Liver (tissue), 9 donors: ENCODE measurements around the gene GRIK1. TPM values are rescaled to one million over a fixed set of nuclear protein-coding genes. Genes with fewer than 3 reads are reported as not detected.

Experiments used
- DNase-seq: peaks from one replicate; pipeline ENCODE4 v3.0.0-alpha.2; 2017; ENCODE audit warnings: low spot score
- H3K27ac ChIP-seq, 2 donors: one replicate each; pipeline ENCODE4 v1.7.0; 2013; ENCODE audit warnings: inconsistent platforms in 2 of 2, low read length in 2 of 2, control low read depth in 1 of 2, low read depth in 1 of 2, mild to moderate bottlenecking in 1 of 2
- H3K27me3 ChIP-seq, 4 donors: one replicate each; pipeline versions ENCODE4 v1.6.1 to v1.7.0; 2013; ENCODE audit warnings: low read length in 3 of 4, inconsistent platforms in 1 of 4, mild to moderate bottlenecking in 1 of 4, moderate library complexity in 1 of 4; ENCODE audit not compliant: control insufficient read depth in 4 of 4, insufficient read depth in 4 of 4
- H3K36me3 ChIP-seq, 4 donors: one replicate each; pipeline versions ENCODE4 v1.6.1 to v1.7.0; 2013; ENCODE audit warnings: low read length in 3 of 4, mild to moderate bottlenecking in 3 of 4, low read depth in 1 of 4, moderate library complexity in 1 of 4; ENCODE audit not compliant: control insufficient read depth in 4 of 4, insufficient read depth in 3 of 4
- H3K4me1 ChIP-seq, 4 donors: one replicate each; pipeline versions ENCODE4 v1.6.1 to v1.7.0; 2013; ENCODE audit warnings: low read length in 3 of 4, mild to moderate bottlenecking in 3 of 4, moderate library complexity in 1 of 4; ENCODE audit not compliant: control insufficient read depth in 4 of 4, insufficient read depth in 4 of 4
- H3K4me3 ChIP-seq, 3 donors: one replicate each; pipeline versions ENCODE4 v1.6.1 to v1.7.0; 2013; ENCODE audit warnings: low read length in 3 of 3, control low read depth in 1 of 3, low read depth in 1 of 3, mild to moderate bottlenecking in 1 of 3
- H3K9ac ChIP-seq, 2 donors: one replicate each; pipeline ENCODE4 v1.7.0; 2013; ENCODE audit warnings: low read length in 2 of 2, mild to moderate bottlenecking in 2 of 2, moderate library complexity in 2 of 2, control low read depth in 1 of 2, low read depth in 1 of 2
- H3K9me3 ChIP-seq, 4 donors: one replicate each; pipeline versions ENCODE4 v1.6.1 to v1.7.0; 2013; ENCODE audit warnings: low read length in 3 of 4; ENCODE audit not compliant: control insufficient read depth in 4 of 4
- EGR1 ChIP-seq, 2 donors: IDR thresholded peaks; 2 replicates each; pipeline ENCODE4 v1.6.1; 2016 to 2018; ENCODE audit warnings: antibody characterized with exemption in 2 of 2, low read depth in 2 of 2
- FOXA1 ChIP-seq: IDR thresholded peaks from 2 replicates; pipeline ENCODE4 v1.6.1; 2016; ENCODE audit warnings: antibody characterized with exemption
- FOXA2 ChIP-seq: IDR thresholded peaks from 2 replicates; pipeline ENCODE4 v1.6.1; 2016; ENCODE audit warnings: antibody characterized with exemption
- GABPA ChIP-seq, 2 donors: IDR thresholded peaks in 1 of 2; conservative IDR thresholded peaks in 1 of 2; 2 replicates each; pipeline ENCODE4 v1.6.1; 2016; ENCODE audit warnings: antibody characterized with exemption in 2 of 2, mild to moderate bottlenecking in 1 of 2, moderate library complexity in 1 of 2
- HNF4A ChIP-seq, 2 donors: conservative IDR thresholded peaks; 2 replicates each; pipeline ENCODE4 v1.6.1; 2016; ENCODE audit warnings: antibody characterized with exemption in 2 of 2, mild to moderate bottlenecking in 2 of 2
- HNF4G ChIP-seq: IDR thresholded peaks from 2 replicates; pipeline ENCODE4 v1.6.1; 2016; ENCODE audit warnings: antibody characterized with exemption
- JUND ChIP-seq, 2 donors: IDR thresholded peaks; 2 replicates each; pipeline ENCODE4 v1.6.1; 2016; ENCODE audit warnings: antibody characterized with exemption in 2 of 2
- MAX ChIP-seq: IDR thresholded peaks from 2 replicates; pipeline ENCODE4 v1.6.1; 2016; ENCODE audit warnings: antibody characterized with exemption
- NR2F2 ChIP-seq: IDR thresholded peaks from 2 replicates; pipeline ENCODE4 v1.6.1; 2016; ENCODE audit warnings: antibody characterized with exemption
- RAD21 ChIP-seq, 2 donors: IDR thresholded peaks; 2 replicates each; pipeline ENCODE4 v1.6.1; 2016; ENCODE audit warnings: antibody characterized with exemption in 2 of 2, mild to moderate bottlenecking in 2 of 2
- RXRA ChIP-seq, 2 donors: IDR thresholded peaks; 2 replicates each; pipeline ENCODE4 v1.6.1; 2017 to 2018; ENCODE audit warnings: antibody characterized with exemption in 2 of 2, mild to moderate bottlenecking in 1 of 2
- SP1 ChIP-seq: IDR thresholded peaks from 2 replicates; pipeline ENCODE4 v1.6.1; 2018; ENCODE audit warnings: antibody characterized with exemption, mild to moderate bottlenecking
- TAF1 ChIP-seq: conservative IDR thresholded peaks from 2 replicates; pipeline ENCODE4 v1.6.1; 2016; ENCODE audit warnings: antibody characterized with exemption, mild to moderate bottlenecking
- YY1 ChIP-seq: IDR thresholded peaks from 2 replicates; pipeline ENCODE4 v1.6.1; 2016; ENCODE audit warnings: antibody characterized with exemption, mild to moderate bottlenecking
- WGBS: extraction: QIAGEN DNeasy Blood & Tissue Kit; methylation state at CpG from one replicate; pipeline ENCODE4 v1.1.7; 2013; 5-methylcytosine and 5-hydroxymethylcytosine counted together
- polyA plus RNA-seq, 2 donors: library from polyadenylated mRNA; stranded (reverse) in 1 of 2; unstranded in 1 of 2; fragments of 200-250 nt in 1 of 2; fragments of >200 nt in 1 of 2; fragmentation: Nextera tagmentation in 1 of 2; extraction: Ambion mirVana in 1 of 2; gene quantifications; one replicate each; pipeline versions ENCODE4 v1.2.1 to v1.2.3, GENCODE V29; 2013 to 2015
- total RNA-seq, 2 donors: library from RNA; depleted of rRNA; stranded (reverse); fragments of >200 nt; gene quantifications; one replicate each; pipeline ENCODE4 v1.2.3, GENCODE V29; 2014
- TF ChIP-seq, protein P1 (sequence below): IDR thresholded peaks from 2 replicates; pipeline ENCODE4 v1.6.1; 2016; ENCODE audit warnings: antibody characterized with exemption
- TF ChIP-seq, protein P2 (sequence below): IDR thresholded peaks from 2 replicates; pipeline ENCODE4 v1.6.1; 2016; ENCODE audit warnings: antibody characterized with exemption
- TF ChIP-seq, protein P3 (sequence below): IDR thresholded peaks from 2 replicates; pipeline ENCODE4 v1.6.1; 2016; ENCODE audit warnings: antibody characterized with exemption, mild to moderate bottlenecking
- TF ChIP-seq, protein P4 (sequence below): fragments of 150-350 bp; IDR thresholded peaks from 2 replicates; pipeline ENCODE4 v1.5.1; 2017; ENCODE audit warnings: improper control_type of control experiment, low read depth, low read length; ENCODE audit not compliant: missing input control
- donor health status: healthy.
- donor health status: healthy.
- donor health status: healthy.
- donor health status: healthy.
- donor health status: healthy.

The GRIK1 gene
- total and polyA plus RNA-seq, 4 donors, result 0.02 to 0.14 (median 0.05) TPM; not detected in 1

- TF ChIP-seq, protein P1, sequence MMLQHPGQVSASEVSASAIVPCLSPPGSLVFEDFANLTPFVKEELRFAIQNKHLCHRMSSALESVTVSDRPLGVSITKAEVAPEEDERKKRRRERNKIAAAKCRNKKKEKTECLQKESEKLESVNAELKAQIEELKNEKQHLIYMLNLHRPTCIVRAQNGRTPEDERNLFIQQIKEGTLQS, result no peak
- Histone ChIP-seq H3K36me3 (no peaks in the 10 kb centered on the region), H3K9ac (no peak overlapping the region), H3K4me3 (no peak overlapping the region), H3K4me1 (peaks cover 0 to 13% (median 7%) of the 10 kb centered on the region in 4 donors), H3K9me3 (no peaks in the 10 kb centered on the region), H3K27me3 (no peaks in the 10 kb centered on the region), H3K27ac (no peak overlapping the region)
- WGBS, result 98% methylated on average over 2 of the region's 2 CpGs
- DNase-seq, result no peak
These were observed 217.8 kb downstream of the GRIK1 start for GRCh38 chr21:29721964-29722363.

GRCh38 chr21:29721221-29721620 lies 218.6 kb downstream of the GRIK1 start:
- H3K4me3 ChIP-seq, result no peak overlapping the region
- H3K4me1 ChIP-seq, result peaks cover 0 to 13% (median 7%) of the 10 kb centered on the region in 4 donors
- DNase-seq, result no peak
- H3K9me3 ChIP-seq, result no peaks in the 10 kb centered on the region
- H3K27me3 ChIP-seq, result no peaks in the 10 kb centered on the region
- H3K36me3 ChIP-seq, result no peaks in the 10 kb centered on the region
- WGBS, result 85% methylated on average over 5 of the region's 5 CpGs
- H3K9ac ChIP-seq, result no peak overlapping the region
- TF ChIP-seq FOXA2 (no peak), RXRA (IDR thresholded peaks at IDR 0.05) (no peak), GABPA (IDR thresholded peaks at IDR 0.05 in 1 of 2, conservative IDR thresholded peaks at IDR 0.05 in 1 of 2) (no peak), EGR1 (IDR thresholded peaks at IDR 0.05; ENCODE audit: low read depth in 2 of 2) (no peak), HNF4G (no peak), SP1 (no peak), JUND (IDR thresholded peaks at IDR 0.05) (no peak), MAX (no peak), NR2F2 (no peak), RAD21 (IDR thresholded peaks at IDR 0.05) (no peak), YY1 (no peak), TAF1 (no peak), FOXA1 (no peak), HNF4A (conservative IDR thresholded peaks at IDR 0.05) (no peak)
- TF ChIP-seq, protein P2, sequence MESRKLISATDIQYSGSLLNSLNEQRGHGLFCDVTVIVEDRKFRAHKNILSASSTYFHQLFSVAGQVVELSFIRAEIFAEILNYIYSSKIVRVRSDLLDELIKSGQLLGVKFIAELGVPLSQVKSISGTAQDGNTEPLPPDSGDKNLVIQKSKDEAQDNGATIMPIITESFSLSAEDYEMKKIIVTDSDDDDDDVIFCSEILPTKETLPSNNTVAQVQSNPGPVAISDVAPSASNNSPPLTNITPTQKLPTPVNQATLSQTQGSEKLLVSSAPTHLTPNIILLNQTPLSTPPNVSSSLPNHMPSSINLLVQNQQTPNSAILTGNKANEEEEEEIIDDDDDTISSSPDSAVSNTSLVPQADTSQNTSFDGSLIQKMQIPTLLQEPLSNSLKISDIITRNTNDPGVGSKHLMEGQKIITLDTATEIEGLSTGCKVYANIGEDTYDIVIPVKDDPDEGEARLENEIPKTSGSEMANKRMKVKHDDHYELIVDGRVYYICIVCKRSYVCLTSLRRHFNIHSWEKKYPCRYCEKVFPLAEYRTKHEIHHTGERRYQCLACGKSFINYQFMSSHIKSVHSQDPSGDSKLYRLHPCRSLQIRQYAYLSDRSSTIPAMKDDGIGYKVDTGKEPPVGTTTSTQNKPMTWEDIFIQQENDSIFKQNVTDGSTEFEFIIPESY, result no peak
- TF ChIP-seq, protein P3, sequence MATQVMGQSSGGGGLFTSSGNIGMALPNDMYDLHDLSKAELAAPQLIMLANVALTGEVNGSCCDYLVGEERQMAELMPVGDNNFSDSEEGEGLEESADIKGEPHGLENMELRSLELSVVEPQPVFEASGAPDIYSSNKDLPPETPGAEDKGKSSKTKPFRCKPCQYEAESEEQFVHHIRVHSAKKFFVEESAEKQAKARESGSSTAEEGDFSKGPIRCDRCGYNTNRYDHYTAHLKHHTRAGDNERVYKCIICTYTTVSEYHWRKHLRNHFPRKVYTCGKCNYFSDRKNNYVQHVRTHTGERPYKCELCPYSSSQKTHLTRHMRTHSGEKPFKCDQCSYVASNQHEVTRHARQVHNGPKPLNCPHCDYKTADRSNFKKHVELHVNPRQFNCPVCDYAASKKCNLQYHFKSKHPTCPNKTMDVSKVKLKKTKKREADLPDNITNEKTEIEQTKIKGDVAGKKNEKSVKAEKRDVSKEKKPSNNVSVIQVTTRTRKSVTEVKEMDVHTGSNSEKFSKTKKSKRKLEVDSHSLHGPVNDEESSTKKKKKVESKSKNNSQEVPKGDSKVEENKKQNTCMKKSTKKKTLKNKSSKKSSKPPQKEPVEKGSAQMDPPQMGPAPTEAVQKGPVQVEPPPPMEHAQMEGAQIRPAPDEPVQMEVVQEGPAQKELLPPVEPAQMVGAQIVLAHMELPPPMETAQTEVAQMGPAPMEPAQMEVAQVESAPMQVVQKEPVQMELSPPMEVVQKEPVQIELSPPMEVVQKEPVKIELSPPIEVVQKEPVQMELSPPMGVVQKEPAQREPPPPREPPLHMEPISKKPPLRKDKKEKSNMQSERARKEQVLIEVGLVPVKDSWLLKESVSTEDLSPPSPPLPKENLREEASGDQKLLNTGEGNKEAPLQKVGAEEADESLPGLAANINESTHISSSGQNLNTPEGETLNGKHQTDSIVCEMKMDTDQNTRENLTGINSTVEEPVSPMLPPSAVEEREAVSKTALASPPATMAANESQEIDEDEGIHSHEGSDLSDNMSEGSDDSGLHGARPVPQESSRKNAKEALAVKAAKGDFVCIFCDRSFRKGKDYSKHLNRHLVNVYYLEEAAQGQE, result no peak
- TF ChIP-seq, protein P4, sequence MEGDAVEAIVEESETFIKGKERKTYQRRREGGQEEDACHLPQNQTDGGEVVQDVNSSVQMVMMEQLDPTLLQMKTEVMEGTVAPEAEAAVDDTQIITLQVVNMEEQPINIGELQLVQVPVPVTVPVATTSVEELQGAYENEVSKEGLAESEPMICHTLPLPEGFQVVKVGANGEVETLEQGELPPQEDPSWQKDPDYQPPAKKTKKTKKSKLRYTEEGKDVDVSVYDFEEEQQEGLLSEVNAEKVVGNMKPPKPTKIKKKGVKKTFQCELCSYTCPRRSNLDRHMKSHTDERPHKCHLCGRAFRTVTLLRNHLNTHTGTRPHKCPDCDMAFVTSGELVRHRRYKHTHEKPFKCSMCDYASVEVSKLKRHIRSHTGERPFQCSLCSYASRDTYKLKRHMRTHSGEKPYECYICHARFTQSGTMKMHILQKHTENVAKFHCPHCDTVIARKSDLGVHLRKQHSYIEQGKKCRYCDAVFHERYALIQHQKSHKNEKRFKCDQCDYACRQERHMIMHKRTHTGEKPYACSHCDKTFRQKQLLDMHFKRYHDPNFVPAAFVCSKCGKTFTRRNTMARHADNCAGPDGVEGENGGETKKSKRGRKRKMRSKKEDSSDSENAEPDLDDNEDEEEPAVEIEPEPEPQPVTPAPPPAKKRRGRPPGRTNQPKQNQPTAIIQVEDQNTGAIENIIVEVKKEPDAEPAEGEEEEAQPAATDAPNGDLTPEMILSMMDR, result no peak
- TF ChIP-seq, protein P1, result no peak
- H3K27ac ChIP-seq, result no peak overlapping the region
